D721Med (cell line): ENCODE results near the gene GABPB2.
A peak's percentile ranks its signal among the peaks of the same experiment; 100 is the strongest.

Experiments
- DNase-seq: peaks from one replicate; pipeline ENCODE4 v3.0.0; 2011; ENCODE audit warnings: low spot score; ENCODE audit not compliant: insufficient read length
- FAIRE-seq: peaks from 2 replicates; lab custom pipeline; 2011; peaks lifted over from hg19 to GRCh38; lab: Jason Lieb, UNC
- TF ChIP-seq, protein P1 (sequence below): IDR thresholded peaks from 2 replicates; pipeline ENCODE4 v1.5.1; 2012; ENCODE audit warnings: mild to moderate bottlenecking, control low read depth; ENCODE audit not compliant: insufficient read depth; ENCODE audit errors: missing control alignments

GABPB2 gene

DNA sequence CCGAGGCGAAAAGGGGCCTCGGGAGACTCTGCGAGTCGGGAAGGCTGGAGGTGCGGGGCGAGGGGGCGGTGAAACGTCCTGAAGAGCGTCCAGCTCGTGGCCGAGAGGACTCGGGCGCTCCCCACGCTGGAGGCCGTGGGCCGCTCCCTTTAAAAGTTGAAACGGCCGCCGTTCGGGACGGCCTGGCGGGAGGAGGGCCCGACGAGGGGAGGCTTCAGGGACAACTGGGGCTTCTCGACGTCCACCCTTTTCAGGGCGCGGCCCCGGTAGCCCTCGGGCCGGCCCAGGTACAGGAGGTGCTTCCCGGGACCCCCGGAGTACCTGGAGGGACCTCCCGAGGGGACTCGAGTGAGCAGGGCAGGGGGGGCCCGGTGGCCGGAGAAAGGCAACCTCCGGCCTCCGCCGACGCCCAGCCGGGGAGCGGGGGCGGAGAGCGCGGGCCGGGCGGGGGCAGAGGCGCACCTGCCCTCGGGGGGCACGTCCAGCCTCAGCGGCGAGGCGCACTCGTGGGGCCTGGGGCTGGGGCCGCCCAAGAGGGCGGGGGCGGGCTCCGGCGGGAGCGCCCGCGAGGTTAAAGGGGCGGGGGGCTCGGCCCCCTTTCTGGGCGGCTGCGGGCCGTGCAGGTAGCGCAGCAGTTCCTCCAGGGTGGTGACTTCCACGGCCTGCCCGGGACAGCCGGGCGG is 61.9 kb downstream of the GABPB2 start:
- TF ChIP-seq, protein P1, sequence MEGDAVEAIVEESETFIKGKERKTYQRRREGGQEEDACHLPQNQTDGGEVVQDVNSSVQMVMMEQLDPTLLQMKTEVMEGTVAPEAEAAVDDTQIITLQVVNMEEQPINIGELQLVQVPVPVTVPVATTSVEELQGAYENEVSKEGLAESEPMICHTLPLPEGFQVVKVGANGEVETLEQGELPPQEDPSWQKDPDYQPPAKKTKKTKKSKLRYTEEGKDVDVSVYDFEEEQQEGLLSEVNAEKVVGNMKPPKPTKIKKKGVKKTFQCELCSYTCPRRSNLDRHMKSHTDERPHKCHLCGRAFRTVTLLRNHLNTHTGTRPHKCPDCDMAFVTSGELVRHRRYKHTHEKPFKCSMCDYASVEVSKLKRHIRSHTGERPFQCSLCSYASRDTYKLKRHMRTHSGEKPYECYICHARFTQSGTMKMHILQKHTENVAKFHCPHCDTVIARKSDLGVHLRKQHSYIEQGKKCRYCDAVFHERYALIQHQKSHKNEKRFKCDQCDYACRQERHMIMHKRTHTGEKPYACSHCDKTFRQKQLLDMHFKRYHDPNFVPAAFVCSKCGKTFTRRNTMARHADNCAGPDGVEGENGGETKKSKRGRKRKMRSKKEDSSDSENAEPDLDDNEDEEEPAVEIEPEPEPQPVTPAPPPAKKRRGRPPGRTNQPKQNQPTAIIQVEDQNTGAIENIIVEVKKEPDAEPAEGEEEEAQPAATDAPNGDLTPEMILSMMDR = no peak
- no peak for FAIRE-seq
- no peak for DNase-seq

DNA sequence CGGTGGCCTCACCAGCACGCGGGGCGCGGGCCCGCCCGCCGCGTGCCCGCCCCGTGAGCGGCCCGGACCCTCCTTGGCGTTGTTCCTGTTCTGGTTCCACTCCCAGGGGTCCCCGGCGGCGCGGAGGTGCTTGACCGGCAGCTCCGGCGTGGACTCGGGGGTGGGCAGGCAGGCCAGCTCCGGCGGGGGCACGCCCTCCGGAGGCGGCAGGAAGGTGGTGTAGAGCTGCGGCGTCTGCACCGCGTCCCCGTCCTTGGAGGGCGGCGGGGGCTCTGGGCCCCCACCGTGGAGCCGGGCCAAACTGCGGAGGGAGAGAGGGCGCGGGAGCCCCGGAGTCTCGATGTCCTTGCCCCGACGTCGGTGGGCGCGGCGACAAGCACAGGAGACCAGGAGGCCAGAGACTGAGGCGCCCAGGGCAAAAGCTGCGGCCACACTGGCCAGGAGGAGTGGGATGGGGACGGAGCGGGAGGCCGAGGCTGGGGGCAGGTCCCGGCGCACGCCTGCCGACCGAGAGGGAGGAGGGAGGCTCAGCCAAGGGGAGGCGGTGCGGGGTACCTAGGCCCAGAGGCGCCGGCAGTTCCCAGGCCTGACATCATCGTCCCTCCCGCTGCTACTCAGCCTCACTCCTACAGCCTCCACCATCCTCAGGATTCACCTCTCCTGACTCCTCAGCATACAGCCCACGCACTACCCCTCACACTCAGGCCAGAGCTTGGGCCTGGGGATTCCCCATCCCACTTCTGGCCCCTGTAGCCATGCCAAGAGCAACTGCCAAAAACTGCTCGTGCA is 62.7 kb downstream of the GABPB2 start:
- FAIRE-seq (no peak), DNase-seq (no peak)
- TF ChIP-seq, protein P1 = no peak

DNA sequence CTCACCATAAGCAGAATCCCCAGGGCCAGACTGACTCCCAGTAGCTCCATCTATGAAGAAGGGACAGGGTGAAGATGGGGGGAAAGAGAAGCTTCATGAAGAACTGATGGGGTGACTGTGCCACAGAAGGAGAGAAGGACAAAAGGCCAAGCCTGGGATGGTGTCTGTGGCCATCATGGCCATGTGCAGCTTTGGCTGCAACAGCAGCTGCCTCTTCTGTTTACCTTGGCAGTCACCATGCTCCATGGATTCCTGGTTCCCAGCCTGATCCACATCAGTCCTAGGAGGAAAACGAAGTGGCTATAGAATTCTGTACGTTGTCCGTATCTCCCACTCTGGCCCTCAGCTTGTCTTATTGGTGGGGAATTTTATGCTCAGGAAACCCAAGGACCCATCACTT is 63.8 kb downstream of the GABPB2 start:
- no peak for FAIRE-seq
- TF ChIP-seq, protein P1 = no peak

DNA sequence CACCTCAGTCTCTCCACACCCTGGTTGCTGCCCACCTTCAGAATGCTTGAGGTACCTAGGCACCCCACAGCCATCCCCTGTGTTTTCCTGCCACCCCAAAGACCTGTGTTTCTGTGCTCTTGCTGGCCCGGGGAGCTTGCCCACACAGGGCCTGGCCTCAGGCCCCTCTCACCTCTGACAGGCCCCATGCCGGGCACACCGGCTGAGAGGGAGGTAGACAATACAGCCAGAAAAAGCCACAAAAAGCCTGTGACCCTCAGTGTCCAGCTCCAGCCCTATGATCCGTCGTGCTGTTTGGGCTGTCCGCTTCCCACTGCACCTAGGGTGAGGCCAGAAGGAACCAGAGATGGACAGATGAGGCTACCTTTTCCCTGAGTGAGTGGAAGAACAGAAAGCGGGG is 64.4 kb downstream of the GABPB2 start:
- no peak for FAIRE-seq
- TF ChIP-seq, protein P1 = no peak

More for the DNA sequence above, 63.8 kb downstream of the GABPB2 start:
- DNase-seq = no peak

DNA sequence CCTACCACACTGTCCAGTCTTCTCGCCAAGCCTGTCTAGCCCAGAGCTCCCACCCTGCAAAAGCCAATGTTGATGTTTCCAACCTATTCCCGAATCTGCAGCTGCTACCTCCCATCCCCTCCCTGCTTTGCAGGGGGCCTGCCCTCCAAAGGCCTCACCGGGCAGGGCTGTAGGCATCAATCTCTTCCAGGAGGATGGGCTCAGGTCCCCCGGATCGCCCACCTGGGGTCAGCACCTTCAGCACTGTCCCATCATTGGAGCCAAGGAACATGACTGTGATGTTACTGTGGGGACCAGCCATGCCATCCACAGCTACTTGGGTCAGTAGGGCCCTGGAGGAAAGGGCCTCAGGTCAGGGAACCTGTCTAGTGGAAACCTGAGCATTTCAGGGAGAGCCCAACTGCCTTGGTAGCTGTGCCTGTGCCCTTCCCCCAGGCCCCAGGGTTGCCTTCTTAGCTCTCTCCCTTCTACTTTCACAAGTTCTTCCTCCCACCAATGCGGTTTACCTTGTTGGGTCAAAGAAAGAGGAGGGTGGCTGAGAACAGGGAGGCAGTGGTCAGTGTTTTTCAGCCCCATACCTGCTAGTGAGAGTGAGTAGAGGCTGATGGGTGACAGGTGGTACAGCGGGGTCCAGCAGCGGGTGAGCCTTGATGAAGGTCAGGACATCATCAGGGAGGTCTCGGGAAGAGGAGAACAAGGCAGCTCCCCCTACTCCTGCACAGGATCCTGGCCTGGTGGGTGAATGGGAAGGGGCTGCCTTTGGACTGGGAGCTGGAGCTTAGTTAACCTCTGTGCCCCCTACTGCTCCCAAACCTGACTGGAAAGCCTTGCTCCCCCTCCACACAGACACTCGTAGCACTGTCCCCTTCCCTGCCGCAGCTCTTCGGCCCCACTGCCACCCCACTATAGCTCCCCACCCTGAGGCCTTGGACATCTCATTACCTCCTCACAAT is 65.1 kb downstream of the GABPB2 start:
- TF ChIP-seq, protein P1 = peak; percentile 3
- FAIRE-seq (no peak), DNase-seq (no peak)

More for the DNA sequence above, 64.4 kb downstream of the GABPB2 start:
- DNase-seq = no peak

DNA sequence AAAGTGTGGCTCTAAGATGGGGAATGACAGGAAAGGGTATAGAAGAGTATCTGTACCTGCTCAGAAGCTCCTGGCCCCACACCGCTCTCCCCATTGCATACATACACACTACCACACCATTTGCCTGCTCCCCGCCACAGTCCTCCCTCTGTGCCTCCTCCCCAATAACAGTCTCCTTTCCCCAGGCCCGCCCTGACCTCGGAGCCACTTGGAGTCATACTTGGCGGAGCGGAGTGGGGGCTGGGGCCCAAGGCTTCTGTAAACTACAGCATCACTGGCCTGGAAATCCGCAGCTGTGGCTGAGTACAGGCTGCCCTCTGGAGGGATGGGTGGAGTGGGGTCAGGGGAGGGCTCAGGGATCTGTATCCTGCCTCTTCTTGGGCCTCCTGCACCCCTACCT is 67.2 kb downstream of the GABPB2 start:
- FAIRE-seq (no peak), DNase-seq (no peak)
- TF ChIP-seq, protein P1 = no peak
